Esophagus (tissue), 2 donors: ENCODE data around the gene KANTR. TPM values are rescaled to one million over a fixed set of nuclear protein-coding genes. Genes with fewer than 3 reads are reported as not detected.

Experiments
- H3K27ac ChIP-seq, 2 donors: one replicate each; pipeline ENCODE4 v1.5.1; 2013; ENCODE audit warnings: low read depth in 2 of 2, mild to moderate bottlenecking in 2 of 2, inconsistent platforms in 1 of 2, low read length in 1 of 2, moderate library complexity in 1 of 2
- H3K27me3 ChIP-seq, 2 donors: one replicate each; pipeline ENCODE4 v1.6.1; 2013; ENCODE audit warnings: low read length in 2 of 2, control low read depth in 1 of 2, mild to moderate bottlenecking in 1 of 2; ENCODE audit not compliant: insufficient read depth in 2 of 2, control insufficient read depth in 1 of 2
- H3K36me3 ChIP-seq, 2 donors: one replicate each; pipeline ENCODE4 v1.6.1; 2013; ENCODE audit warnings: low read length in 1 of 2; ENCODE audit not compliant: control insufficient read depth in 2 of 2, insufficient read depth in 2 of 2
- H3K4me1 ChIP-seq, 2 donors: one replicate each; pipeline ENCODE4 v1.6.1; 2013; ENCODE audit warnings: low read length in 1 of 2; ENCODE audit not compliant: control insufficient read depth in 2 of 2, insufficient read depth in 2 of 2
- H3K4me3 ChIP-seq, 2 donors: one replicate each; pipeline ENCODE4 v1.5.1; 2013; ENCODE audit warnings: low read length in 2 of 2, mild to moderate bottlenecking in 2 of 2, low read depth in 1 of 2, moderate library complexity in 1 of 2
- H3K9me3 ChIP-seq, 2 donors: one replicate each; pipeline ENCODE4 v1.6.1; 2013; ENCODE audit warnings: mild to moderate bottlenecking in 2 of 2, low read depth in 1 of 2, low read length in 1 of 2, moderate library complexity in 1 of 2; ENCODE audit not compliant: control insufficient read depth in 2 of 2, insufficient read depth in 1 of 2
- WGBS, 2 donors: extraction: QIAGEN DNeasy Blood & Tissue Kit; methylation state at CpG; one replicate each; pipeline ENCODE4 v1.1.7; 2013; 5-methylcytosine and 5-hydroxymethylcytosine counted together
- polyA plus RNA-seq, 2 donors: library from polyadenylated mRNA; stranded (reverse); fragments of 200-250 nt; gene quantifications; one replicate each; pipeline ENCODE4 v1.2.3, GENCODE V29; 2013
- donor health status: healthy with polysubstance abuse.
- donor health status: Bipolar disorder and iron deficiency.

Gene KANTR
- polyA plus RNA-seq, 2 donors: 2.4 to 9.9 TPM

DNA sequence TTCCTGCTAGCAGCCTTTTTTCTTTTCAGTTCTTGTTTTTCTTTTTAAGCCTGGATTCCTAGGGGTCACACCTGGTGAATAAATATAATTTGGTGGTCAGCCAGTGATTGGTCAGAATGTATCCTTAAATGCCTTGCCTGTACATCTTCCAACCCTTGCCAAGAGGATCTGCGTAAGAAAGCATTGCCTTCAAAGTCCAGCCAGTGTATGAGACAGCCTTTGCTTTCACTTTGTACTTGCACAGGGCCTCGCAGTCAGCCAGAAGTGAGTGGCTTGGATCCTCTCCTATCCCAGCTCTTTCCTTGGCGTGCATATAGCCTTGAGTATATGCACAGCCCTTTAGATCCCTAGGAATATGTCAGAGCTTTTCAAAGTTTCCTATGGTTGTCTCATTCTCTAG lies 22.2 kb downstream of the KANTR start:
- Histone ChIP-seq H3K36me3 (peaks cover 0 to 4% of the 10 kb centered on the region in 2 donors), H3K9me3 (no peaks in the 10 kb centered on the region), H3K4me1 (no peaks in the 10 kb centered on the region), H3K27ac (peak overlapping the region in 1 of 2 donors; percentile 8), H3K4me3 (no peak overlapping the region), H3K27me3 (no peaks in the 10 kb centered on the region)
- WGBS, 2 donors: 38 to 58% methylated on average over 3 of the region's 3 CpGs

DNA sequence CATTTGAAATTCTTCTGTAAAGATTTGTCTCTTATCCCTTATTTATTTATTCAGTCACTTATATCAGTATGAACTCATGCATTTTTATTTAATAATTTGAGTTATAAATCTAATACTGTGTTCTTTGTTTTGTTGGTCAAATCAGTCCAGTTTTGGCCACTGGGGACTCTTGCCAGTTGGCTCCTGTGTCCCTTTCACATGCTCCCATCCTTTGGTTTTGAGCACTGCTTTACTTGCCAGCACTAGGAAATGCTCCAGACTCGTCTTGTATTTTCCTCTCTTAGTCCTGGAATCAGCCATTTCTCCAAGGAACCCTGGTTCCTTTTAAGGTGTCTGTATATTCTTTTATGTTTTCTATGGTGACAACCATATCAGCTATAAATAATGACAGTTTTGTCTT lies 28.1 kb downstream of the KANTR start:
- Histone ChIP-seq H3K4me3 (no peak overlapping the region), H3K9me3 (no peaks in the 10 kb centered on the region), H3K4me1 (no peaks in the 10 kb centered on the region), H3K27me3 (no peaks in the 10 kb centered on the region), H3K36me3 (no peaks in the 10 kb centered on the region), H3K27ac (no peak overlapping the region)
- WGBS, 2 donors: 57 to 66% methylated on average over 1 of the region's 1 CpG

DNA sequence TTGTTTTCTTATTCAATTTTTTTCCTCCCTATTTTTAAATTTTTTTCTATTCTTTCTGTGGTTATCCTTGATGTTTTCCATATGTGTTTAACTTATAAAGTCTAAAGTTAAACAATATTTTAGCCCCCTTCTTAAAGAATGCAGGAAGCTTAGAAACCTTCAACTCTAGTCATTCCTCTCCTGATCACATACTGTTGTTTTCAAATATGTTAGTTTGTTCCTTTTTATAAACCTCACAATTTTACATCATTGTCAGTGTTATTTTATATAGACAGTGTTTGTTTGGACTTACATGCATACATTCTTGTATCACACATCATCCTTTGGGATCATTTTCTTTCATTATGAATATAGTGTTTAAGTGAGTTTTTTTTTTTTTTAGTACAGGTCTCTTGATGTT lies 31.6 kb downstream of the KANTR start:
- H3K27ac ChIP-seq: no peak overlapping the region
- H3K9me3 ChIP-seq: no peaks in the 10 kb centered on the region
- H3K36me3 ChIP-seq: no peaks in the 10 kb centered on the region
- no peaks in the 10 kb centered on the region for H3K27me3 ChIP-seq
- no peak overlapping the region for H3K4me3 ChIP-seq
- no peaks in the 10 kb centered on the region for H3K4me1 ChIP-seq

DNA sequence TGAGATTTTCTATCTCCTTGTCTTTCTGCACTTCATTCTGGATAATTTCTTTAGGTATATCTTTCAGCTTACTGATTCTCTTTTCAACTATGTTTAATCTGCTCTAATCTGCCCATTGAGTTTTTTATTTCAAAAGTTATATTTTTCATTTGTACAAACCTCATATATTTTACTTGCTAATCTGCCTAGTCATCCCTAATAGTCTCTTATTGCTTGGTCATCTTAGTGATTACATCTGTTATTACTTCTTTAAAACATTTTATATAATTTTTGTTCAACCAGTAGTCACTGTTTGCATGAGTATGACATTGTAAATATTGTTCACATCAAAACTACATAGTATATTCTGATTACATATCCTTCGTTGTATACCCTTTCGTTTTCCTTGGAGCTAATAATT lies 32.4 kb downstream of the KANTR start:
- Histone ChIP-seq H3K27ac (no peak overlapping the region), H3K4me3 (no peak overlapping the region), H3K4me1 (no peaks in the 10 kb centered on the region), H3K36me3 (no peaks in the 10 kb centered on the region), H3K27me3 (no peaks in the 10 kb centered on the region), H3K9me3 (no peaks in the 10 kb centered on the region)
- 81 to 100% methylated on average over 2 of the region's 2 CpGs for WGBS, 2 donors

DNA sequence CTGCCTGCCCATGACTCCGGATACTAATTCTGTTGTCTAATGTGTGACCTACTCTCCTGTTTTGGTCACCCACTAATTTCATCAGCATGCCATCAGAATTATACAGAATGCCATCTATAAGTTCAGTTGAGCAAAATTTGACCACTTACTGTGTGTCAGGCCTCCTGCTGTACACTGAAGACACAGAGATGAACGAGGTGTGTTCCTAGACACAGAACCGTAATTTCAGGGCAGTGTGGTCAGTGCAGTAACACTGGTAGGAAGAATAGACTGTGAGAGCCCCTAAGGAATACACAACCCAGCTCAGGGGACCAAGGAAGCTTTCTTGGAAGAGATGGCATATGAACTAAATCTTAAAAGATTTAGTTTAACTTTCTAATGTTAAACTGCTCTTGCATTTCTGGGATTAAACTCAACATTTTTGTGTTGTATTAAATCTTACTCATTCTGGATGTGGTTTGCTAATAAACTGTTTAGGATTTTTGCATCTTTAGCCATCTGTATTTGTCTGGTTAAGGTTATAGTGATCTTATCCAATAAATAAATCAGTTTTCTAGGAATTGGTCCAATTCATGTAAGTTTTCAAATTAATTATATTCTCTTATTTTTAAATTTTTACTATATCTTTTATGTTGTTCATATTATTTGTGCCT lies 34.3 kb downstream of the KANTR start:
- no peaks in the 10 kb centered on the region for H3K4me1 ChIP-seq
- no peaks in the 10 kb centered on the region for H3K36me3 ChIP-seq
- no peaks in the 10 kb centered on the region for H3K27me3 ChIP-seq
- no peaks in the 10 kb centered on the region for H3K9me3 ChIP-seq
- 61 to 76% methylated on average over 3 of the region's 3 CpGs for WGBS, 2 donors
- no peak overlapping the region for H3K4me3 ChIP-seq
- H3K27ac ChIP-seq: no peak overlapping the region

DNA sequence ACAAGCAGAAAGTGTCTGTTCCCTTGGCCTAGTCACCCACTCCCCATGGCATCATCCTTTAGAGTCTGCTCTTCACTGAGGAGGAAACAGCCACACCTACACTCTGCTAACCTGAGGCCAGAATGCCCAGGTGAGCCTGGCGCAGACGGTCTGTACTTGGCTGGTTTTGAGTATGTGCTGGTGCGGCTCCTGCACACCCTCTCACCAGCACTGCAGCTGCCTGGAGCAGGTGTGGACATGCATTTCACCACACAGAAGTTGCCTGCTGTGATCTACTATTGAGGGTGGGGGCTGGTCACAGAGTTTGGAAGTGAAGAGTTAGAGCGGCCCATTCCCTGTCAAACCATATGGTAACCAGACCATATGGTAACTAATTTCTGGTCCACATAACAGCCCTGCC lies 39.5 kb downstream of the KANTR start:
- no peak overlapping the region for H3K4me3 ChIP-seq
- no peaks in the 10 kb centered on the region for H3K9me3 ChIP-seq
- WGBS, 2 donors: 60 to 70% methylated on average over 4 of the region's 4 CpGs
- peak overlapping the region; percentile 74 to 75 for H3K27ac ChIP-seq
- no peaks in the 10 kb centered on the region for H3K27me3 ChIP-seq
- no peaks in the 10 kb centered on the region for H3K36me3 ChIP-seq
- H3K4me1 ChIP-seq: no peaks in the 10 kb centered on the region

DNA sequence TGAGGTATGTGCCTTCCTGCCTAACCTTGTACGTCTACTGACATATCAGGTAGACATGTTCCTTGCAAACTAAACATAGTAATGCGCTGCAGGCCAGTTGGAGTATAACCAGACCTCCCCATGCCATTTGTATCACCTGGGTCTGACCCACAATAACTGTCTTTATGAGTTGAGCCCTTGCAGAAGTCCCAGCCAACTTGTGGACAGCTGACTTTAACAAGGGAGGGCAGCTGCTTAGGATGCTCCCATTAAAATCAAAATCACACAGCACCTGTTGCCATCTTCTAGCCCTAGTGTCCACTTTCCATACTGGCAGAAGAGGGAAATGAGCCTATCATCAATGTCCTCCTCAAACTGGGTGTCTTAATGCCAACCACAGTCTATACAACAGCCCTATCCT lies 41.6 kb downstream of the KANTR start:
- Histone ChIP-seq H3K4me3 (no peak overlapping the region), H3K36me3 (no peaks in the 10 kb centered on the region)
- WGBS, 2 donors: 84 to 100% methylated on average over 2 of the region's 2 CpGs

DNA sequence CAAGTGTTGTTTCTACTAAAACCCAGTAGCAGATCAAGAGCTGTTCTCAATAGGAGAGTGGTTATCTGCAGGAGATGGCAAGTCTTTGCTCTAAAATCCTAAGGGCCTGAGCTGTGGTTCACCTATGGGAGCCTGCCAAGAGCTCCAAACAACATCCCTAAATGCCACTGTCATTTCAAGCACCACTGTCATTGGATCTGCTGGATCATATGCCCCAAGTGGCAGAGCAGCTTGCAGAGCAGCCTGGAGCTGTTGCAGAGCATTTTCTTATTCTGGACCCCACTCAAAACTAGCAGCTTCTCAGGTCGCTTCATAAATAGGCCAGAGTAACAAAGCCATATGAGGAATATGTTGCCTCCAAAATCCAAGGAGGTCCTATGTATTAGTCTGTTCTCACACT lies 59.6 kb downstream of the KANTR start:
- H3K9me3 ChIP-seq: no peaks in the 10 kb centered on the region
- H3K27me3 ChIP-seq: no peaks in the 10 kb centered on the region
- H3K36me3 ChIP-seq: no peaks in the 10 kb centered on the region
- 93 to 98% methylated on average over 1 of the region's 1 CpG for WGBS, 2 donors
- H3K27ac ChIP-seq: no peak overlapping the region
- H3K4me3 ChIP-seq: no peak overlapping the region
- H3K4me1 ChIP-seq: no peaks in the 10 kb centered on the region

More for the DNA sequence above, 41.6 kb downstream of the KANTR start:
- H3K9me3 ChIP-seq: no peaks in the 10 kb centered on the region
- H3K27ac ChIP-seq: no peak overlapping the region
- no peaks in the 10 kb centered on the region for H3K4me1 ChIP-seq
- no peaks in the 10 kb centered on the region for H3K27me3 ChIP-seq

DNA sequence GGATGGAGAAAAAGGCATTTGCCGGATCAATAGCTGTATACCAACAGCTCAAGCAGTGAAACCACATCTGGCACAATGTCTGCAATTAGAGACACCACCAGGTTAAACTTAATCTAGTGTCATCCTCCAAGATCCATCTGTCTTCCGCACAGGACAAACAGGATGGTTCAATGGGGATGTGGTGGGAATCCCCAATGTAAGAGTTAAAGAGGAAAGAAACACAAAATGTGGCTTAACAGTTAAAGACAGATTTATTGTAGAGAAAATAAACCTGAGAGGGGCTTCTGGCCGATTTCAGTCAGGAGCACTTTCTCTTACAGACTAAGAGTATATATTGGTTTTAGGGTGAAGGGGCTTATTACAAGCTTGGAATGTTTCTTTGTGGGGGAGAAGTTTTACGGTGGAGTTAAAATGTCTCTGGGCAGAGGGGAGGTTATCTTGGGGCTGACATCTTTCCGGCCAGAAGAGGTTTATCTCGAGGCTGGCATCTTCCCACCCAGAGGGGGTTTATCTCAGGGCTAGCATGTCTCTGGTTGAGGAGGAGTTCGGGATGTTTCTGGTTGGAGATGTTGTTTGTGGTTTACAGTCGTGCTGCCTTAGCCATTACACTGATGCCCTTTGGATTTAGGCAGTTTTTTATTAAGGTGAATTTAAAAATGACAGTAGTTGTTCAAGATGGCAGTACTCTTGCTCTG lies 61.7 kb downstream of the KANTR start:
- WGBS, 2 donors: 84 to 96% methylated on average over 8 of the region's 8 CpGs
- Histone ChIP-seq H3K36me3 (no peaks in the 10 kb centered on the region), H3K9me3 (no peaks in the 10 kb centered on the region), H3K4me3 (no peak overlapping the region), H3K27me3 (no peaks in the 10 kb centered on the region), H3K27ac (no peak overlapping the region), H3K4me1 (no peaks in the 10 kb centered on the region)

DNA sequence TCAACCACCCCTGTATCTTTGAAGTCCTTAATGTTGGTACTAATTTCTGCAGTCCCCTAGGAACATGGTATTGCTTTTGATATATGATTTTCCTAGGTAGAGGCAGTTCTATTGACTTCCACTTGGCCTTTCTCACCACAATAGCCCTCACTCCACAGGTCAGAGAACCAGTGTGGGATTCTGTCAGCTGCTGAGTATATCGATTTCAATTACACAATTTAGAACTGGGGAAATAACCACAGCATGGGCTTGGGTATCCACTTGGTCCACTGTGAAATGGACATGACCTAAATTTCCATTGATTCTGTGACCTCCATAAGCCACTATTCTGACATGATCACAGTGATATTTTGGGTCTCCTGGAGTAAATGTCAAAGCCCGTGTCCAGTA lies 62.3 kb downstream of the KANTR start:
- Histone ChIP-seq H3K36me3 (no peaks in the 10 kb centered on the region), H3K4me3 (no peak overlapping the region), H3K27me3 (no peaks in the 10 kb centered on the region), H3K9me3 (no peaks in the 10 kb centered on the region), H3K4me1 (no peaks in the 10 kb centered on the region), H3K27ac (no peak overlapping the region)
- WGBS, 2 donors: 88 to 93% methylated on average over 2 of the region's 2 CpGs
